HG03469 (cell line): ENCODE measurements around the gene VSX2.

ENCODE experiments used
- ATAC-seq: cut with Tn5 transposase; IDR thresholded peaks from one replicate; pipeline ENCODE4 v1.9.1; 2021; ENCODE audit warnings: mild to moderate bottlenecking, moderate library complexity, moderate number of reproducible peaks; ENCODE audit not compliant: unreplicated experiment

The VSX2 gene

DNA sequence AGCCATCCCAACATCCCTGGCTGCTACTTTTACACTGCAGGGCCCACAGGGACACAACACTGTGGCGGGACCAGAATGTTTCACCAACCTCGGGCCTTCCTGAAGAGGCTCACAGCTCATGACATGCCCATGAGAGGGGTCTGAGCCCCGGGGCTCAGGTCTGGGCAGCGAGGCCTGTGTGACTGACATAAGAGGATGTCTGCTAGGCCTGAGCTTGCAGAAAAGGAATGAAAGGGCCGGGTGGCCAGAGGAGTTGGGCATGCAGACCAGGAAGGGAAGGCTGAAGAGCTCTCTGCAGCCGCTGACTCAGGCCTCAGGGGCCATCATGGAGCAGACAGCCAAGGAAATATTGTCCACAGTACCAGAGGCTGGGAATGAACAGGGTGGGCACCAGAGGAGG, 18.3 kb upstream of the VSX2 start:
- no peak for ATAC-seq

GRCh38 chr14:74221741-74222140, 17.5 kb upstream of the VSX2 start:
- ATAC-seq, result no peak

GRCh38 chr14:74223016-74223415, 16.2 kb upstream of the VSX2 start:
- ATAC-seq, result no peak

DNA sequence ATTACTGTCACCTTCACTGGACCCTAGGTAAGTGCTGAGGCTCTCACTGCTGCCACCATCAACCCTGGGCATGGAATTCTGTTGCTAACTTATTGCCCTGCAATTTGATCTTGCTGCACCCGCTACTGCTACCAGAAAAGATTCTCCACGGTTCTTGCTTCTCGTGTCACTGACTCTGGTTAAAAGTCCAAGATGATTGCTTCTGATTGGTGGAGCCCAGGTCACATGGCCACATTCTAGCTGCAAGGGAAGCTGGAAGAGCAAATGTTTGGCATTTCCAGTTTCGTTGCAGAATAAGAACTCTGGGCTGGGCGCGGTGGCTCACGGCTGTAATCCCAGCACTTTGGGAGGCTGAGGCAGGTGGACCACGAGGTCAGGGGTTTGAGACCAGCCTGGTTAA, 7.5 kb upstream of the VSX2 start:
- no peak for ATAC-seq

- ATAC-seq, result no peak
Observed at GRCh38 chr14:74235017-74235416, 4.2 kb upstream of the VSX2 start.

DNA sequence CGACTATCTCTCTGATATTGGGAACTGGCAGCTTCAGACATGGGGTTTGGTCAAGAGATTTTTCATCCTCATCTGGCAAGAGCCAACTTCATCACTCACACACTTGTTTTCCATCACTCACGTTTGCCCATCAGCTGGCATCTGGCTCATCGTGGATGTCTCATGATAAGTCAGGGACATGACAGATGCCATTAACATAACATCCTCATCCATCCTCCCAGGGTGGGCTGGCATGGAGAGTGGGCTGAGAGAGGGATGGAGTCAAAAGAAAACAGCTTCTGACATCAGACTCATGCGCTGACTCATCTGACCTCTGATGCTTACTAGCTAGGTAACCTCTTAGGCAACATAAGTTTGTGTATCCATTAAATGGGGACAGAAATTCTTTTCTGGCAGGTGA, 1.8 kb upstream of the VSX2 start:
- ATAC-seq, result no peak

DNA sequence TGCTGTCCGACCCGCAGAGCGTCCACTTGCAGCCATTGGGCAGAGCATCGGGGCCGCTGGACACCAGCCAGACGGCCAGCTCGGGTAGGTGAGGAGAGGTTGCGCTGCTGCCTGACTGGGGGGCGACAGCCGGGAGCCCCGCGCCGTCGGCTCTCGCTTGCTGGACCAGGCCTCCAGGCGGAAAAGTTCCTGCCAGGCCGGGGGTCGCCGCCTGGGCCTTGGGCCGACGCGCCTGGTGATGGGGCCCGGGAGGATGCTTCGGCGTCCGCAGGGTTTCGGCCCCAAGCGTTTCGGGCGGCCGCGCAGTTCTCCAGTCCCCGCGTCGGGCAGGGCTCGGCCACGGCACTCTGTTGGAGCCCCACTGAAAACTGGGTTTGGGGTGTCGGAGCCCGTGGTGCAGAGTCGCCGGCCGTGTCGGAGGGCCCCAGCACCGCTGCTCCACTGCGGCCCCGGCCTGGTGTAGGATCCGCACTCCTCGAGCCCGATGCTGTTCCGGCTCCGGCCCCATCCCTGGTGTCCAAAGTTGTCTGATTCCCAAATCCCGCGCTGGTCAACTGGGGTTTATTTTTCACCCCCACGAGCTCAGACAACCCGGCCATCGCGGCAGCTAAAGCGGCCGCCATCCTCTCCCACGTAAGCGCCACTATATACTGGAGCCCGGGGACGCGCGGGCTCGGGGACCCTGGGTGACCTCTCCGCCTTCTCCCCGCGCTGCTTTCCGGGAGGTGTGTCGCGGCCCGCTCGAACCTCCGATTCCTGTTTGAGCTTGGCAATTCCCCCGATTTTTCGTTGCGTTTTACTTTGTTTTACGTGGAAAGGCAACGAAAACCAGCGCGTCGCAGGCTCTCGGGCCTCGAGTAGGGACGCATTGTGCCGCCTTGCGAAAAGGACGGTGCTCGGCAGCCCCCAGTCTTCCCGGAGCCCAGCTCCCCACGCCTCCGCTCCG, 872 bp downstream of the VSX2 start:
- ATAC-seq, result no peak

- ATAC-seq, result no peak
Observed at GRCh38 chr14:74240794-74241651, 1.8 kb downstream of the VSX2 start.

DNA sequence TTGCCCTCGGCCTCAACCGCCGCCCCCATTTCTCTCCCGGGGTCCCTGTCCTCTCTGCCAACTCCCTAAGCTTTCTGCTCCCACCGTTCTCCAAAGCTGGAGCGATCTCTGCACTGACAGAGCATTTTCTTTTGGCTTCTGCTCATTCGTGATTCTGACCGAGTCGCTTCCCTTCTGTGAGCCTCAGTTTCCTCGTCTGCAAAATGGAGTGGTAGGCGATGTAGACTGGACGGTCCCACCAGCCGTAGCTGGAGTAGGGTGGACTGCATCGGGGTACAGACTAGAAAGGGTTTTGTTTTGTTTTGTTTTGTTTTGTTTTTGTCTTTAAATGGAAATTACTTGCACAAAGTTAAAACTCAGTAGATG, 2.4 kb downstream of the VSX2 start:
- no peak for ATAC-seq

- no peak for ATAC-seq
Observed at GRCh38 chr14:74242021-74242779, 3.0 kb downstream of the VSX2 start.

GRCh38 chr14:74242780-74243042, 3.5 kb downstream of the VSX2 start:
- ATAC-seq, result no peak

- no peak for ATAC-seq
Observed at GRCh38 chr14:74243051-74243450, 3.8 kb downstream of the VSX2 start.

- no peak for ATAC-seq
Observed at GRCh38 chr14:74244115-74244514, 4.9 kb downstream of the VSX2 start.

DNA sequence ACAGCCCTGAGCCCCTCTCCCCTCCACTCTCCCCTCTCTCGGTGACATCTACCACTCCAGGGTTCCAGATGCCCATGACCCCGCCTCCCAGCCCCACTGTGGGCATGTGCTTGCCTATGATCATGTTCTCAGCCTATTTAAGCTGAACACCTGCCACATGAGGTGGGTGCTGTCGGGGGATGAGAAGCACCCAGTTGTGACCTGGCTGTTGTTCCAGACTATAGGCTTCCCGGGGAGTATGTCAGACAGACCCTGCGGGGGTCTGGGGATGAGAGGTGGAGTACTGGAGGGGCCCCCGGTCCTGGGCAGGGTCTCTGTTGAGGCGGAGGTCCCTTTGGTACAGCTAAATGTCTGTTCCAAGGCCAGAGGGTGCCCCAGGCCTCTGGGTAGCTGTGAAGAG, 6.0 kb downstream of the VSX2 start:
- no peak for ATAC-seq

GRCh38 chr14:74246542-74246941, 7.3 kb downstream of the VSX2 start:
- no peak for ATAC-seq

GRCh38 chr14:74248017-74248416, 8.8 kb downstream of the VSX2 start:
- ATAC-seq, result no peak

GRCh38 chr14:74249433-74250375, 10.5 kb downstream of the VSX2 start:
- ATAC-seq, result no peak

GRCh38 chr14:74255281-74255680, 16.0 kb downstream of the VSX2 start:
- no peak for ATAC-seq

DNA sequence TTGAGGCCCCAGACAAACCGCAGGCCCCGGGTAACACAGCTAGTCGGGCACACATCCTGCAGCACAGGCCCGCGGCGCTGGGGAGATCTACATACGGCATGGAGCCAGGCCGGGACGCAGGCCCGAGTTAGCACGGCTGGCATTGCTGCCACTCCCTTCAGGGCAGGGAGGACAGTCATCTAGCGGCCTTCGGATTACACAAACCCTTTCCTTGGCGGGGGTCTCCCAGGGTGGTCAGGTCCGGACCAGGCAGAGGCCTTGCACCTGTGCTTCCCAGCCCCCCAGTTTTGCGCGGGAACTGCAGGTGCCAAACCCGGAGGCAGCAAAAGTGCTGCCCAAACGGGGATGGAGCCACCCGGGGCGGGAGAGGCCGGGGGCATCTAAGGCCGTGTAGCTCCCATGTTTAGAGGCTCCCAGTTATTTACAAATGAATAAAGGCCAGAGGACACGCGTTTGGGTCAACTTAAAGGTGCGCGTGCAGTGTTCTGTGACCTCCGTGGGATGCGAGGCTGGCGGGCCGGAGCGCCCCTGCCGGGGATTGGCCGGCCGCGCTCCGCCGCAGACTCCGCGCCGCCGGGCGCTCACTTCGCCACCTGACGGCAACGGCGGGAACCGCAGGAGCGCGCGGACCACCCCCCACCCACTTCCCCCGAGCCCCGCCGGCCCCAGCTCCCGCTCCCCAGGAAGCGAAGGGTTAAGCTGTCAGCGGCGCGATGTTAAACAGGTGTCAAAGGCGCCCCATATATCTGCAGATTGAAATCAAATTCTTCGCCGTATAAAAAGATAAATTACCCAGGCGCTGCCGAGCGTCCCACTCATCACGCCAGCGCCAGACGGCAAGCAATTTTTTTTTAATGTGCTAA, 18.1 kb downstream of the VSX2 start:
- ATAC-seq, result no peak
